Ovary (tissue), 9 donors: ENCODE measurements around the gene EVX2. TPM values are rescaled to one million over a fixed set of nuclear protein-coding genes. Genes with fewer than 3 reads are reported as not detected.

Experiments
- DNase-seq, 5 donors: peaks; one replicate each; pipeline ENCODE4 v3.0.0-alpha.2; 2019 to 2020
- H3K27ac ChIP-seq, 2 donors: fragments of 200-600 bp; one replicate each; pipeline versions ENCODE4 v1.5.1 to v1.8.0; 2019 to 2022
- H3K27me3 ChIP-seq: fragments of 200-600 bp; one replicate; pipeline ENCODE4 v1.8.0; 2022
- H3K36me3 ChIP-seq: fragments of 200-600 bp; sonication (generic); one replicate; pipeline ENCODE4 v1.5.1; 2019
- H3K4me1 ChIP-seq: one replicate; pipeline ENCODE4 v1.8.1; 2013; ENCODE audit warnings: mild to moderate bottlenecking, moderate library complexity; ENCODE audit not compliant: insufficient read depth
- H3K4me3 ChIP-seq: fragments of 200-600 bp; sonication (generic); one replicate; pipeline ENCODE4 v1.5.1; 2017
- H3K9me3 ChIP-seq, 2 donors: fragments of 200-600 bp in 1 of 2; sonication (generic) in 1 of 2; one replicate each; pipeline versions ENCODE4 v1.5.1 to v1.8.1; 2013 to 2019; ENCODE audit warnings: mild to moderate bottlenecking in 1 of 2, moderate library complexity in 1 of 2
- EP300 ChIP-seq: sonication (generic); formaldehyde crosslinking; IDR thresholded peaks from one replicate; pipeline ENCODE4 v1.6.1; 2017; ENCODE audit warnings: antibody characterized with exemption
- POLR2A ChIP-seq: fragments of 450-650 bp; IDR thresholded peaks from one replicate; pipeline ENCODE4 v1.6.1; 2017; ENCODE audit warnings: antibody characterized with exemption, mild to moderate bottlenecking, moderate library complexity
- WGBS, 3 donors: extraction: QIAGEN DNeasy Blood & Tissue Kit in 1 of 3; methylation state at CpG; one replicate each; pipeline versions ENCODE4 v1.1.5 to v1.1.7; 2013 to 2017; 5-methylcytosine and 5-hydroxymethylcytosine counted together
- intact Hi-C, 4 donors: fragments of 100-400 bp; cut with DNase I; formaldehyde crosslinking; loops; one replicate each; pipeline versions ENCODE4 v1.11.0 to v1.15.1; 2022 to 2023
- polyA plus RNA-seq, 2 donors: library from polyadenylated mRNA; stranded (reverse); fragments of 200-250 nt in 1 of 2; fragments of 350-450 nt in 1 of 2; fragmentation: Illumina TruSeq in 1 of 2; extraction: RNeasy Lipid Tissue Mini Kit (QIAGEN cat#74804) in 1 of 2; gene quantifications; one replicate each; pipeline ENCODE4 v1.2.3, GENCODE V29; 2013 to 2014
- total RNA-seq, 7 donors: library from RNA; depleted of rRNA in 2 of 7; stranded (reverse); fragments of >200 nt in 2 of 7; fragmentation: NEBNext Ultra II Directional in 3 of 7; extraction: Animal tissue kit (Norgen Biotek cat#: 25700) in 3 of 7; gene quantifications; one replicate each; pipeline versions ENCODE4 v1.1.0 to v1.2.4, GENCODE V29; 2016 to 2023
- TF ChIP-seq, protein P1 (sequence below), 3 donors: fragments of 450-650 bp in 2 of 3; fragments of 200-600 bp in 1 of 3; IDR thresholded peaks; one replicate each; pipeline versions ENCODE4 v1.5.1 to v1.8.0; 2016 to 2022; ENCODE audit warnings: antibody characterized with exemption in 3 of 3, mild to moderate bottlenecking in 1 of 3
- donor health status: DM: no; HTN: no; CAD: no; lungs with moderate emphysema.
- donor health status: DM: no; HTN: no; CAD: no.
- donor health status: Bipolar disorder and iron deficiency.
- donor health status: DM: yes; HTN: yes; CAD: no.
- donor health status: DM: no; HTN: no; CAD: no.
- donor health status: DM: yes; HTN: yes; CAD: no.

EVX2 gene
- total and polyA plus RNA-seq, 9 donors, result not detected

DNA sequence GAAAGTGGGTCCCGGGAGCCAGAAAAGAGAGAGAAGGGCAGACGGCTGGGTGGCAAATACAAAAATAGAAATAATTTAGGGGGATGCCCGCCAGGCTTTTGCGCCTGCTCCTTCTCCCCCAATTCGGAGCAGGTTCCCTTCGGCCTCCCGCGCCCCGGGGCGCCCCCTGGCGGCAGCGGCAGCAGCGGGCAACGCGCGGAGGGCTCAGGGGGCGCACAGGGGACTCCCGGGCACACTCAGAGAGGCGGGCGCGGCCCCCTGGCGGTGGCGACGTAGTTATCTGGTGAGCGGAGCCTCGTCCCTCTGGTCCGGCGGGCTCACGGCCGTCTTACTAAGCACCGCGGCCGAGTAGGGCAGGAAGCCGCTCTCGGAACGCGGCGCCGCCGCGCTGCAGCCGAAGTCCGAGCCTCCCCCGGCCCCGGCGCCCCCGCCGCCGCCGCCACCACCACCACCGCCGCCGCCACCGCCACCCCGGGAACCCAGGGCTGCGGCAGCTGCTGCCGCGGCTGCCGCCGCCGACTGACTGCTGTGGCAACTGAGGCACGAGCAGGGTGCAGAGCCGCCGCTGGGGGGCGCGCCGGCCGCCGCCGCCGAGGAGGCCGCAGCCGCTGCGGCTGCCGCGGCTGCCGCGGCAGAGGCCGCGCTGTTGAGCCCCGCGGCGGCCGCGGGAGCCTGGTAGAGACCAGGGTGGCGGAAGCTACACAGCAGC is 3.8 kb downstream of the EVX2 start:
- peaks cover 20% of the 10 kb centered on the region for H3K27me3 ChIP-seq
- peaks cover 3% of the 10 kb centered on the region for H3K4me1 ChIP-seq
- TF ChIP-seq, protein P1, sequence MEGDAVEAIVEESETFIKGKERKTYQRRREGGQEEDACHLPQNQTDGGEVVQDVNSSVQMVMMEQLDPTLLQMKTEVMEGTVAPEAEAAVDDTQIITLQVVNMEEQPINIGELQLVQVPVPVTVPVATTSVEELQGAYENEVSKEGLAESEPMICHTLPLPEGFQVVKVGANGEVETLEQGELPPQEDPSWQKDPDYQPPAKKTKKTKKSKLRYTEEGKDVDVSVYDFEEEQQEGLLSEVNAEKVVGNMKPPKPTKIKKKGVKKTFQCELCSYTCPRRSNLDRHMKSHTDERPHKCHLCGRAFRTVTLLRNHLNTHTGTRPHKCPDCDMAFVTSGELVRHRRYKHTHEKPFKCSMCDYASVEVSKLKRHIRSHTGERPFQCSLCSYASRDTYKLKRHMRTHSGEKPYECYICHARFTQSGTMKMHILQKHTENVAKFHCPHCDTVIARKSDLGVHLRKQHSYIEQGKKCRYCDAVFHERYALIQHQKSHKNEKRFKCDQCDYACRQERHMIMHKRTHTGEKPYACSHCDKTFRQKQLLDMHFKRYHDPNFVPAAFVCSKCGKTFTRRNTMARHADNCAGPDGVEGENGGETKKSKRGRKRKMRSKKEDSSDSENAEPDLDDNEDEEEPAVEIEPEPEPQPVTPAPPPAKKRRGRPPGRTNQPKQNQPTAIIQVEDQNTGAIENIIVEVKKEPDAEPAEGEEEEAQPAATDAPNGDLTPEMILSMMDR (IDR thresholded peaks at IDR 0.05), result no peak
- no peak for TF ChIP-seq EP300
- TF ChIP-seq POLR2A, result no peak
- peaks cover 0 to 4% of the 10 kb centered on the region in 2 donors for H3K9me3 ChIP-seq
- WGBS, 3 donors, result 1 to 9% (median 1%) methylated on average over 54 to 86 of the region's 86 CpGs
- H3K4me3 ChIP-seq, result no peak overlapping the region
- H3K36me3 ChIP-seq, result no peaks in the 10 kb centered on the region
- intact Hi-C loops, result loop anchor here in 2 of 4 donors (10.0 kb wide), 1 partner anchor 395 kb away; no protein-coding TSS in a partner anchor
- no peak overlapping the region for H3K27ac ChIP-seq
- DNase-seq, result no peak

DNA sequence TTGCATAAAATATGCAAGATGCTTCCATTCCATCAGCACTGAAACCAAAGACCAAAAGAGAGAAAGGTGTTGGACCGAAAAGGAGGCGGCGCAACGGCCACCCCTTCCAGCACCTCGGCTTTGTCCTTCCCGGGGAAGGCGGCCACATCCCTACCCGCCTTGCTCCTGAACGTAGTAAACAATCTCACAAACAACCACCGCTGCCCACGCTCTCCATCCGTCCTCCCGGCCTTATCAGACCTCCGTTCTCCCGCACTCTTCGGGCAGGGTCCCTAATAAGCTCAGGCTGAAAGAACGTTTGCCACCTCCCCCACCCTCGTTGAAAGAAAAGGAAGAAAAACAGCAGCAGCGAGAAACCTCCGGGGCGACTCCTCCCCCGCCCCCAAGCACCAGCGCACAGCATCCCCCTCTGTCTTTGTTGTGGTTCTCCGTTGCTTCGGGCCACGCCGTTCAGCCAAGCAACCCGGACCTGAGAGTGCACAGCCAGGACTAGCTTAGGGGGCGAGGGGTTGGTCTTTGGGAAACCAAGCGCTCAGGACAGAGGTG is 4.4 kb downstream of the EVX2 start:
- 4 to 5% (median 4%) methylated on average over 30 of the region's 30 CpGs for WGBS, 3 donors
- Histone ChIP-seq H3K4me1 (peaks cover 3% of the 10 kb centered on the region), H3K27me3 (peaks cover 20% of the 10 kb centered on the region), H3K36me3 (no peaks in the 10 kb centered on the region), H3K4me3 (no peak overlapping the region), H3K9me3 (peaks cover 0 to 4% of the 10 kb centered on the region in 2 donors), H3K27ac (no peak overlapping the region)
- DNase-seq, result no peak
- no peak for TF ChIP-seq POLR2A
- TF ChIP-seq, protein P1 (IDR thresholded peaks at IDR 0.05), result no peak
- no peak for TF ChIP-seq EP300
- intact Hi-C loops, result loop anchor here in 1 of 4 donors (10.0 kb wide), 1 partner anchor 395 kb away; no protein-coding TSS in a partner anchor

DNA sequence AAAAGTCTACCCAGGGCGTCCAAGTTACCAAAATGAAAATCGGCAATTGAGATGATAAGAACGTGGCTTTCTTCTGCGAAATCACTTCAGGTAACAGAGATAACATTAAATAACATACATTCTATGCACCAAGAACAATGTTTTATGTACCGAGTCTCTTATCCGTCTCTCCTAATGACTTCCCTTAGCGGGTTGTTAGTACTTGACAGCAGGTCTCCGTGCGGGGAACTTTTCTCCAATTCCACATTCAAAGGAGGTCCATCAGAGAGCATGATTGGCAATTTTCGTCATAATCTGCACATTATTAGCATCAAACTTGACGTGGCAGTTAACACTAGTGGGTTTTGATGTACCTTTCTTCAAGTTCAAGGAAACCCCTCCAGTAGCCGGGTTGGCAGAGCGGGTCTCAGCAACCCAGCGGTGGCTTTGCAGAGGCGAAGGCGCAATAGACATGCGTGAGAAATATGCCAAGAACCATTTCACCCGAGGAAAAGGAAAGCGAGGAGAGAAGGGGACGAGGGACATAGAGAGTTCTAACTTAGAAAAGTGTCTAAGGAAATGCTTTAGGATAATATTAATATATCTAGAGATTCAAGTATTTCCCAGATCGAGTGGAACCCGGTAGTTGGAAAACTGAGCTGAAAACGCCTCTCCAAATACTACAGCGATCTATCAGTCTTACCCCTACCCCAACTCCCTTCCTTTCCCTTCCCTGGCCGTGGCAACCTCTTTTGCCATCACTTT is 5.0 kb downstream of the EVX2 start:
- no peak overlapping the region for H3K4me3 ChIP-seq

GRCh38 chr2:176076796-176077195 is 7.0 kb downstream of the EVX2 start:
- H3K36me3 ChIP-seq, result no peaks in the 10 kb centered on the region
- WGBS, 3 donors, result 15 to 22% (median 22%) methylated on average over 2 of the region's 2 CpGs
- H3K4me1 ChIP-seq, result peaks cover 3% of the 10 kb centered on the region
- no peak overlapping the region for H3K27ac ChIP-seq
- H3K27me3 ChIP-seq, result peaks cover 13% of the 10 kb centered on the region
- DNase-seq, result no peak
- H3K9me3 ChIP-seq, result peaks cover 0 to 4% of the 10 kb centered on the region in 2 donors
- TF ChIP-seq, protein P1 (IDR thresholded peaks at IDR 0.05), result no peak
- no peak for TF ChIP-seq EP300
- no peak for TF ChIP-seq POLR2A
- H3K4me3 ChIP-seq, result no peak overlapping the region
- intact Hi-C loops, result loop anchor here in 1 of 4 donors (10.0 kb wide), 1 partner anchor 392 kb away; no protein-coding TSS in a partner anchor

More for the DNA sequence above, 5.0 kb downstream of the EVX2 start:
- H3K4me1 ChIP-seq, result peaks cover 3% of the 10 kb centered on the region
- H3K9me3 ChIP-seq, result peaks cover 0 to 4% of the 10 kb centered on the region in 2 donors
- H3K36me3 ChIP-seq, result no peaks in the 10 kb centered on the region
- intact Hi-C loops, result loop anchor here in 1 of 4 donors (10.0 kb wide), 1 partner anchor 394 kb away; no protein-coding TSS in a partner anchor
- 8 to 13% (median 9%) methylated on average over 25 of the region's 25 CpGs for WGBS, 3 donors
- H3K27me3 ChIP-seq, result peaks cover 20% of the 10 kb centered on the region
- H3K27ac ChIP-seq, result no peak overlapping the region
- DNase-seq, result no peak
- TF ChIP-seq EP300, result no peak
- TF ChIP-seq, protein P1 (IDR thresholded peaks at IDR 0.05), result no peak
- no peak for TF ChIP-seq POLR2A
